Heart left ventricle (tissue), 16 donors: ENCODE results near the gene SIGLEC1. TPM values are rescaled to one million over a fixed set of nuclear protein-coding genes. Genes with fewer than 3 reads are reported as not detected.
A peak's percentile ranks its signal among the peaks of the same experiment; 100 is the strongest.

ENCODE experiments used
- ATAC-seq, 4 donors: fragments of 200-7000 bp; cut with Tn5 transposase; one replicate each; pipeline ENCODE4 v1.9.1; 2020 to 2022; ENCODE audit warnings: moderate library complexity in 4 of 4, mild to moderate bottlenecking in 3 of 4, moderate number of reproducible peaks in 1 of 4
- DNase-seq, 5 donors: peaks; one replicate each; pipeline ENCODE4 v3.0.0-alpha.2; 2020
- H3K27ac ChIP-seq, 12 donors: fragments of 200-600 bp; sonication (generic) in 4 of 12; one replicate each; pipeline versions ENCODE4 v1.5.0 to v1.8.0; 2016 to 2022; ENCODE audit warnings: mild to moderate bottlenecking in 2 of 12
- H3K27me3 ChIP-seq, 9 donors: fragments of 200-600 bp; sonication (generic) in 2 of 9; one replicate each; pipeline versions ENCODE4 v1.5.1 to v1.8.0; 2016 to 2022; ENCODE audit warnings: mild to moderate bottlenecking in 3 of 9
- H3K36me3 ChIP-seq, 9 donors: fragments of 200-600 bp; sonication (generic) in 2 of 9; one replicate each; pipeline versions ENCODE4 v1.5.0 to v1.8.0; 2018 to 2022; ENCODE audit warnings: mild to moderate bottlenecking in 2 of 9
- H3K4me1 ChIP-seq, 12 donors: fragments of 200-600 bp; sonication (generic) in 4 of 12; one replicate each; pipeline versions ENCODE4 v1.5.0 to v1.8.0; 2016 to 2022; ENCODE audit warnings: mild to moderate bottlenecking in 3 of 12
- H3K4me3 ChIP-seq, 12 donors: fragments of 200-600 bp; sonication (generic) in 4 of 12; one replicate each; pipeline versions ENCODE4 v1.5.0 to v1.8.0; 2017 to 2022; ENCODE audit warnings: mild to moderate bottlenecking in 9 of 12, moderate library complexity in 4 of 12
- H3K9me3 ChIP-seq, 12 donors: fragments of 200-600 bp; sonication (generic) in 4 of 12; one replicate each; pipeline versions ENCODE4 v1.5.0 to v1.8.0; 2016 to 2022; ENCODE audit warnings: mild to moderate bottlenecking in 1 of 12
- CTCF ChIP-seq, 12 donors: fragments of 200-600 bp; sonication (generic) in 4 of 12; IDR thresholded peaks; one replicate each; pipeline versions ENCODE4 v1.5.0 to v1.8.0; 2018 to 2022; ENCODE audit warnings: antibody characterized with exemption in 12 of 12, mild to moderate bottlenecking in 5 of 12
- POLR2A ChIP-seq, 2 donors: fragments of 450-650 bp; IDR thresholded peaks; one replicate each; pipeline ENCODE4 v1.6.1; 2017; ENCODE audit warnings: antibody characterized with exemption in 2 of 2, mild to moderate bottlenecking in 2 of 2, moderate library complexity in 2 of 2
- WGBS, 4 donors: extraction: QIAGEN DNeasy Blood & Tissue Kit in 2 of 4; methylation state at CpG; one replicate each; pipeline versions ENCODE4 v1.1.5 to v1.1.7; 2013 to 2018; 5-methylcytosine and 5-hydroxymethylcytosine counted together
- intact Hi-C, 10 donors: fragments of 100-400 bp; cut with DNase I; formaldehyde crosslinking; loops; one replicate each; pipeline versions ENCODE4 v1.11.1 to v1.14.2; 2022
- polyA plus RNA-seq, 2 donors: library from polyadenylated mRNA; stranded (reverse); fragments of 200-250 nt; gene quantifications; one replicate each; pipeline ENCODE4 v1.2.3, GENCODE V29; 2013
- total RNA-seq, 9 donors: library from RNA; depleted of rRNA in 2 of 9; stranded (reverse); fragments of >200 nt in 2 of 9; fragmentation: NEBNext Ultra II Directional in 3 of 9; extraction: Animal tissue kit (Norgen Biotek cat#: 25700) in 3 of 9; gene quantifications; one replicate each; pipeline versions ENCODE4 v1.1.0 to v1.2.4, GENCODE V29; 2016 to 2023
- donor health status: ischemic (EF 13 %, LVEDD 7.1; RV severe dilation, severe dysfunction).
- donor health status: healthy with polysubstance abuse.
- donor health status: DM: no; HTN: yes; CAD: no.
- donor health status: DM: no; HTN: no; CAD: no.
- donor health status: ischemic (EF 25% LVEDD 6.9; RV normal size, moderate dysfunction).
- donor health status: ischemic (EF 25% LVEDD 5.7; RV mildly dilated, moderate dysfunction).
- donor health status: healthy.
- donor health status: DM: yes; HTN: yes; CAD: no.
- donor health status: ischemic (EF 35%, LVEDD 5.7; RV mildly dilated, moderate dysfunction).
- donor health status: nonischemic (EF 11% LVEDD 7.7; RV severe dilation, severe dysfunction).
- donor health status: DM: yes; HTN: yes; CAD: no.
- donor health status: PGD.
- donor health status: ischemic (EF 29% LVEDD 5.4; RV normal size, mild dysfunction).
- donor health status: nonischemic (EF 23%, LVEDD 6.1; RV moderate dilation, normal function).

SIGLEC1 gene
- total and polyA plus RNA-seq, 11 donors: 1.5 to 51.9 (median 5.7) TPM

- Histone ChIP-seq H3K4me1 (peaks cover 0 to 63% (median 39%) of the 10 kb centered on the region in 12 donors), H3K27ac (peak overlapping the region in 10 of 12 donors; percentile 38 to 96 (median 75)), H3K9me3 (no peaks in the 10 kb centered on the region), H3K4me3 (no peak overlapping the region), H3K27me3 (peaks cover 0 to 22% (median 0%) of the 10 kb centered on the region in 9 donors), H3K36me3 (no peaks in the 10 kb centered on the region)
- peak in 3 of 4 donors; percentile 33 to 75 (median 53) for ATAC-seq
- 60 to 69% (median 62%) methylated on average over 8 of the region's 8 CpGs for WGBS, 4 donors
- DNase-seq: peak in 4 of 5 donors; percentile 47 to 62 (median 58)
- intact Hi-C loops: loop anchor here in 1 of 10 donors (1.0 kb wide), 1 partner anchor 9 kb away; no protein-coding TSS in a partner anchor
- TF ChIP-seq CTCF (IDR thresholded peaks at IDR 0.05) (no peak), POLR2A (IDR thresholded peaks at IDR 0.05) (no peak)
These were observed 17.6 kb upstream of the SIGLEC1 start for GRCh38 chr20:3729811-3730540.

GRCh38 chr20:3729378-3729777, 17.0 kb upstream of the SIGLEC1 start:
- H3K4me1 ChIP-seq: peaks cover 0 to 59% (median 37%) of the 10 kb centered on the region in 12 donors
- H3K4me3 ChIP-seq: no peak overlapping the region
- ATAC-seq (no peak), DNase-seq (peak in 3 of 5 donors; percentile 11 to 40 (median 25))
- intact Hi-C loops: no loop called here
- peaks cover 0 to 22% (median 0%) of the 10 kb centered on the region in 9 donors for H3K27me3 ChIP-seq
- H3K36me3 ChIP-seq: no peaks in the 10 kb centered on the region
- peak overlapping the region in 9 of 12 donors; percentile 38 to 96 (median 76) for H3K27ac ChIP-seq
- WGBS, 4 donors: 85 to 94% (median 87%) methylated on average over 4 to 6 of the region's 6 CpGs
- H3K9me3 ChIP-seq: no peaks in the 10 kb centered on the region
- no peak for TF ChIP-seq CTCF (IDR thresholded peaks at IDR 0.05)
- no peak for TF ChIP-seq POLR2A (IDR thresholded peaks at IDR 0.05)

- intact Hi-C loops: no loop called here
- ATAC-seq (peak in 2 of 4 donors; percentile 12 to 29), DNase-seq (peak in 2 of 5 donors; percentile 30 to 42)
- TF ChIP-seq POLR2A (IDR thresholded peaks at IDR 0.05) (no peak), CTCF (IDR thresholded peaks at IDR 0.05) (no peak)
- Histone ChIP-seq H3K4me1 (peaks cover 0 to 54% (median 37%) of the 10 kb centered on the region in 12 donors), H3K9me3 (no peaks in the 10 kb centered on the region), H3K27ac (peak overlapping the region in 10 of 12 donors; percentile 33 to 96 (median 71)), H3K36me3 (no peaks in the 10 kb centered on the region), H3K4me3 (no peak overlapping the region), H3K27me3 (peaks cover 0 to 22% (median 0%) of the 10 kb centered on the region in 9 donors)
- WGBS, 4 donors: 60 to 76% (median 70%) methylated on average over 2 to 3 of the region's 3 CpGs
These were observed 16.5 kb upstream of the SIGLEC1 start for GRCh38 chr20:3728876-3729275.

GRCh38 chr20:3728354-3728753, 16.0 kb upstream of the SIGLEC1 start:
- WGBS, 4 donors: 71 to 88% (median 86%) methylated on average over 3 to 5 of the region's 5 CpGs
- intact Hi-C loops: no loop called here
- DNase-seq (peak in 2 of 5 donors; percentile 10 to 40), ATAC-seq (no peak)
- peaks cover 0 to 51% (median 37%) of the 10 kb centered on the region in 12 donors for H3K4me1 ChIP-seq
- H3K4me3 ChIP-seq: no peak overlapping the region
- H3K27me3 ChIP-seq: peaks cover 0 to 20% (median 0%) of the 10 kb centered on the region in 9 donors
- H3K27ac ChIP-seq: peak overlapping the region in 11 of 12 donors; percentile 33 to 96 (median 68)
- no peaks in the 10 kb centered on the region for H3K9me3 ChIP-seq
- no peak for TF ChIP-seq CTCF (IDR thresholded peaks at IDR 0.05)
- no peak for TF ChIP-seq POLR2A (IDR thresholded peaks at IDR 0.05)
- no peaks in the 10 kb centered on the region for H3K36me3 ChIP-seq
